HG03175 (cell line): ENCODE data around the gene ARL6IP6.
A peak's percentile ranks its signal among the peaks of the same experiment; 100 is the strongest.

Experiments
- ATAC-seq: cut with Tn5 transposase; IDR thresholded peaks from one replicate; pipeline ENCODE4 v1.9.1; 2021; ENCODE audit warnings: mild to moderate bottlenecking, moderate library complexity; ENCODE audit not compliant: unreplicated experiment

The ARL6IP6 gene

DNA sequence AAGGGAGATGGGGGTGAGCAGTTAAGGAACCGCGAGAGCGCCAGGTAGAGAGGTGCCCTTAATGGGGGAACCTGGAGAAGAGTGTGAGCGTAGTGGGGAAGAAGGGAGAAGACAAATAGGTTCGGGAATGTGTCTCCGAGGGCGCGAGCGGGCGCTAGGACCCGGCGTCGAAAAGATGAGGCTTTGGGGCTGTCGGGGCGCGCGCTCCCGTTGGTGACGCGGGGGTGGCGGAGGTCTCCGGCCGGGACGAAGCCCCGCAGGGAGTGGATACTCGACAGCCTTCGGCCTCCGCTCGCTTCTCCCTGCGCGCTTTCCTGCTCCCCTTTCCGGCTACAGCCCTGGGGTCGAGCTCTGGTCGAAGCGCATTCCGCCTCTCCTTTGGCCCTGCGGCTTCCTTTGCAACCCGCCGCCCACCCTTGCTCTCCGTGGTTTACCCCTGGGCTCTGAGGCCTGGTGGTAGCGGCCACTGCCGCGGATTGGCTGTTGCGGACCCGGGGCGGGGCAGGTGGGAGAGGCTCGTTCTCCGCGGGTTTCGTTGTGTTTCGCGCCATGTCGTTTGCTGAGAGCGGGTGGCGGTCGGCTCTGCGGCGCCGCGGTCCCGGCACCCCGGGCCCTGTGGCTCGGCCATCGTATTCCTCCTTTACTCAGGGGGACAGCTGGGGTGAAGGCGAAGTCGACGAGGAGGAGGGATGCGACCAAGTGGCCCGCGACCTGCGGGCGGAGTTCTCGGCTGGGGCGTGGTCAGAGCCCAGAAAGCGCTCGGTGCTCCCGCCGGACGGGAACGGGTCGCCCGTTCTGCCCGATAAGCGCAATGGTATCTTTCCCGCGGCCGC is at the start of gene ARL6IP6:
ARL6IP6 (plus strand) TSS at position 545 of the 833 bp plus-strand sequence; CDS start at position 550, 5 bp downstream.
- peak; percentile 74 for ATAC-seq

DNA sequence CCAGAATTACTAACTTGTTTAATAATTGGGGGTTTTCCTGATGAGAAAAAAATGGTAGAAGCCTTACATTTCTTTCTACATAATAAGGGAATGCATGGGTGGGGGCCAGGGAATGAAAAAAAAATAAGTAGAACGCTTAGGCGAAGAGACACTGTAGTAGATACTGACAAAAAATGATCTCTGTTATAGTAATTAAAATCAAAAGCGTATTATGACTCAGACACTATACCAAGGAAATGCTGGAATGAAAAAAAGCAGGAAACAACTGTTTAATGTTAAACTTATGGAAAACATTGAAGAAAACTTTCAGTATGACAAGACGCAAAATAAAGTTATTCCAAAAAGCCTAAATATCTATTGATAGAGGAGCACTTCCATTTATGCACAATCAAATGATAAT is 44.1 kb upstream of the ARL6IP6 start:
- ATAC-seq = no peak

DNA sequence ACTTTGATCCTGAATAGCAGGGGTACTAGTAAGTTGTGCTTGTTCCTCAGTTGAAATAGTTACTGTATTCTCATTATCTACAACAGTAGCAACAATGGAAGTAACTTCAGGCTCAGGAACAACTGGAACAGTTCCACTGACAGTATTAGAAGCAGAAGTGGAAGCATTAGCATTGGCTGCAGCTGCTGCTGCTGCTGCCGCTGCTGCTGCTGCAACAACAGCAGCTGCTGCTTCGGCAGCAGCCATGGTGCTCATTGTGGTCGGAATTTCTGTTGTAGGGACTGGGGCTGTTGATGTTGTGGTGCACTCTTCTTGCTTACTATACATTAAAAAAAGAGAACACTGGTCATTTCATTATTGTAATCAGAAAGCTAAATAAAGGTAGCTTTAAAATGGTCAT is 42.0 kb upstream of the ARL6IP6 start:
- ATAC-seq = no peak

DNA sequence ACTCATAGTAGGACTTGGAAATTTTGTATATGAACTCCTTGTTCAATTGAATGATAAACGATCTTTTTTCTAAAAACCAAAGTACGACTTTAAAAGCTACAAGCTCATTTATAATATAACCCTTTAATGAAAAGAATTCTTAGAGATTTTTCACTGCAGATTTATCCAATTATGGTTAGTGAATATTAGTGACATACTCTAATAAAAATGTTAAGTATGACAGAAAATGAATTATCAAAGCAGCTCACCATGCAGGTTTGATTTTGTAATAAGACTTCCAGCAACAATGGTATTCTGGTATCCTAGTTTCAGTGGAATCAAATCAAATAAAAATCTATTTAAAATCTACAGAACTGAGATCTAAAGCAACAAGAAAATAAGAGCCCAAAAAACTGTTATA is 39.6 kb upstream of the ARL6IP6 start:
- no peak for ATAC-seq

DNA sequence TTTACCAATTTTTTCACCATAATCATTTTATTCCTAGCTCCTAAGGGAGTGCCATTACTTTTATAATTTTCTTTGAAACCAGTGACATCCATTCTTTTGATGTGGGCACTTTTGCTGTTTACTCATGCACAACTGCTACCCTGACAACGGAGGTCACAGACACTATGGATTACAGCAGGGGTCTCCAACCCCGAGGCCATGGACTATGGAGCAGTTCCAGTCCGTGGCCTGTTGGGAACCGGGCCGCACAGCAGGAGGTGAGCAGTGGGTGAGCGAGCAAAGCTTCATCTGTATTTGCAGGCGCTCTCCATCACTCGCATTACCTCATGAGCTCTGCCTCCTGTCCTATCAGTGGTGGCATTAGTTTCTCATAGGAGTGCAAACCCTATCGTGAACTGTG is 35.8 kb upstream of the ARL6IP6 start:
- ATAC-seq = no peak

DNA sequence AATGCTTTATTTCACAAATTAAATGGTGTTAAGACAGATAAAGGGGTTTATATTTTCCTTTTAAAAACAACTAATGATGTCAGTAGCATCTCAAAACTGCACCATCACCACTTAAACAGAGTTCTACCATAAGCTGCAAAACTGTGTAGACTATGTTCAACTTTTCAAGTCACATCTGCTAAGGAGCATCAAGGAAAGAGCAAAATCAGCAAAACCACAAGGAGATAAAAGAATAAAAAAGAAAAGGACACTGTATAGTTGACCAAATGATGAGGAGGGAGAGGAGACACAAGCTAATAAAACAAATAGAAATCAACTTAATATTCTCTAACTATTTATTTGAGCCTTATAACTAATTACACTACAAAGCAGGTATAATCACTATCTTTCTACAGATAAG is 35.0 kb upstream of the ARL6IP6 start:
- no peak for ATAC-seq

DNA sequence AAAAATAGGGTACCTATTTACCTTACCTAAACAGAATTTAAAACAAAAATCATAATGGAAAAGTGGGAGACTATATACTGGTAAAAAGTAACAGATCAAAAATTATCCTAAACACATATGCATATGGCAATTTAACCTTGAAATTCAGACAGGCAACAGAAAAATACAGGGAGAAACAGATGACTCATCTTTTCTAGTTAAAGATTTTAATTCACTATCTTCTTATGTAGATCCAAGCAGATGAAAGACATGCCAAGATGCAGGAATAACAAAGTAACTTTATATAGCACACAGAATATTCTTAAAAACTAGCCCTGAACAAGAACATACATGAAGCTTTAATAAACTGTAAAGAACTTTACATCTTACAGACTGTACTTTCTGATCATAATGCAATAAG is 32.1 kb upstream of the ARL6IP6 start:
- no peak for ATAC-seq

DNA sequence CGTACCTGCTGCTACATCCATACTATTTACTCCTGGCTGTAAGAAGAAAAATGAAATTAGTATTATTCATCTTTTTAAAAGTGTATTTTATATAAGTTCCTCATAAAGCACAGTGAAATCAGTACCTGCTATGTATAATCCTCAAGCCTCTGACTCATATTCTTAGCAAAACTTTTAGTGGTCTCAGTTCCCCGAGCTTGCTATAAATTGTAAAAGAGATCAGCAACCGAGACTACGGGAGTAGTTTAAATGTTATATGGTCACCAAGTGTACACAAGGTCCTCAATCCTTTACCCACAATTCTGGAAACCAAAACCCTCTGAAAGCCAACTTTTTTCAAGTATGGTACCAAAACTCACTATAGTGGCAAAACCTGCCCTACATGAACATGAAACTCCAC is 25.4 kb upstream of the ARL6IP6 start:
- ATAC-seq = peak; percentile 84

DNA sequence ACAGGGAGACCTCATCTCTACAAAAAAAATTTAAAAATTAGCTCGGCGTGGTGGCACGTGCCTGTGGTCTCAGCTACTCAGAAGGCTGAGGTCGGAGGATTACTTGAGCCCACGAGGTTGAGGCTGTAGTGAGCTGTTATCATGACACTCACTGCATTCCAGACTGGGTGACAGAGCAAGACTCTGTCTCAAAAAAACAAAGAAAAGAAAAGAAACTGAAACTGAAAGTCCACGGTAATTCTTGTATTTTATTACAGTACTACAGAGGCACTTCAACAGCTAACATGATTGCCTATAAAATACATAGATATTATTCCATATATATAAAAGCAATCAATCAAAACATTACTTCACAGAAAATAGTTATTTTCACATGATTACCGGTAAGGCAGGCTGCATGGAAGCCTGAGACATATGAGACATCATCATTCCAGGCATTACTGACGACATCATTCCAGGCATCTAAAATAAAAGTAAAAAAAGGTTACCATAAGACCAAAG is 24.2 kb upstream of the ARL6IP6 start:
- ATAC-seq = peak; percentile 52

DNA sequence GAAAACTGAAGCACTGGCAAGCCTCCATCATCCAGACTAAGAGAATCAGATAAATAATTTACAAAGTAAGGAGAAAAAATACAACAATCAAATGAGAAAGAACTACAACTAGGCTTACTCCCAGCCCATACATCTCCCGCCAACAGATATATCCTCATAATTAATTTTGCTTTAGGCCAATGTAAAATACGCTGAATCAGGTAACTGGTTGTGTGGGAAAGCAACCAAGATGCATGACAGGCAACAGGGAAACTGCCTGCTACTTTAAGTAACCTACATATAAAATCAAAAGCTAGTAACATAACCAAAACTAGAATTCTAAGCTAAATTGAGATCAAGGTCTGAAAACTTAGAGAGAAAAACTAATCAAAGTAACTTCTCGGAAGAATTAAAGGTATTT is 22.7 kb upstream of the ARL6IP6 start:
- no peak for ATAC-seq

DNA sequence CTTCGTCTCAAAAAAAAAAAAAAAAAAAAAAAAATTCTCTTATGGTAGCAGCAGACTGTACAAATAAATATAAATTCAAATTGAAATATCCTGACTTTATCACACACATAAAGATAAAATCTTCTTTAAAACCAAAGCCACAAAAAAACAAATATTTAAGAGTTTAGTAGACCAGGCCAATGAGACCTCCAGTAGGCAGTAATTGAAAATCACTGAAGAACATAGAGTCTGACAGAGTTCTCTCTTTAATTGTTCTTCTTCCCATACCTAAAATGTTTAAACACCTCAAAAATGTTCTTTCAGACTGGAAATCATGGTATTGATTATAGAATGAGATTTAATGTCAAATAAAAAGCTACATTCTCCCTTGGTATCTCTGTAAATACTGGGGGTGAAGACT is 21.9 kb upstream of the ARL6IP6 start:
- no peak for ATAC-seq

DNA sequence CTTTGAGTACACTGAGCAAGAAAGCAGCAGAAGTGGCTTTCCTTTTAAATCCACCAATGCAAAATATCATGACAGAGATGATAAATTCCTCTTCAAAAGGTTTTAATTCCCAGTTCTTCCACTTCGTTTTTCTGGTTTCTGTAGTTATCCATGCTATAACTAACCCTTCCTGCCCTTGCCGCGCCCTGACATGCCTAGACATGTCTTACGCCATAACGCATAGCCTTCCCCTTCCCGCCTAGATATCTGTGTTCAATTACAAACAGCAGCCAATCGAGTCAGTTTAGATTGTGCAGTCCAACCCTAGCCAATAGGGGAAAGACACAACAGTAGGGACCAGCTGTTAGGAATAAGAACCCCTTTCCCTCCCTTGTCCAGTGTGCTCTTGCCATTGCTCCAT is 17.2 kb upstream of the ARL6IP6 start:
- ATAC-seq = no peak

DNA sequence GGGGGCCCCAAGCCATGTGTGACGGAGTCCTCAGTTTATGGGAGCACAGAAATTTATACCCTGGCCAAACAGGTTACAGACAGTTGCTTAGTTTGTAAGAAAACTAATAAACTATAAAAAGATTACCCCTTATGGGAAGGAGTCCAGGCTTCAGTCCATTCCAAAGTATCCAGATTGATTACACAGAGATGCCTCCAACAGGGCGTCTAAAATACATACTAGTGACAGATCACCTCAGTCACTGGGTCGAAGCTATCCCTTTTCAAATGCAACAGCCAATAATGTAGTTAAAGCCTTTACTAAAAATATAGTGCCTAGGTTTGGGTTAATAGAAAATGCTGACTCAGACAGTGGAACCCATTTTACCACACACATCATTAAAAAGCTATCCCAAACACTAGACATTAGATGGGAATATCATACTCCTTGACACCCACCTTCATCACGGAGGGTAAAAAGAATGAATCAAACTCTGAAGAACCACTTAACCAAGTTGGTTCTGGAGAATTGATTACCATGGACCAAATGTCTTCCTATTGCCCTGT is 11.9 kb upstream of the ARL6IP6 start:
- ATAC-seq = no peak

DNA sequence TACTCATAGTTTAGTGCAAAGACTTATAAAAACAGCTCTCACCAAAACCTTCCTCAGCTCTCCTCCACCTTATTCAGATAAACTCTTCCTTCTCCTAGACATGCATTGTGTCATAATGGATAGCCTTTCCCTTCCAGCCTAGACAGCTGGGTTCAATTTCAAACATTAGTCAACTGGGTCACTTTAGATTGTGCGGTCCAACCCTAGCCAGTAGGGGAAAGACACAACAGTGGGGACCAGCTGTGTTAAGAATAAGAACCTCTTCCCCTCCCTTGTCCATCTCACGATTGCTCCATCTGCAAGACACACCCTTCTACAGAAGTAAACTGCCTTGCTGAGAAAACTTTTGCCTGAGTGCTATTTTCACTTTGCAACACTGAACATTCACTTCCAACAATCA is 9.7 kb upstream of the ARL6IP6 start:
- no peak for ATAC-seq

DNA sequence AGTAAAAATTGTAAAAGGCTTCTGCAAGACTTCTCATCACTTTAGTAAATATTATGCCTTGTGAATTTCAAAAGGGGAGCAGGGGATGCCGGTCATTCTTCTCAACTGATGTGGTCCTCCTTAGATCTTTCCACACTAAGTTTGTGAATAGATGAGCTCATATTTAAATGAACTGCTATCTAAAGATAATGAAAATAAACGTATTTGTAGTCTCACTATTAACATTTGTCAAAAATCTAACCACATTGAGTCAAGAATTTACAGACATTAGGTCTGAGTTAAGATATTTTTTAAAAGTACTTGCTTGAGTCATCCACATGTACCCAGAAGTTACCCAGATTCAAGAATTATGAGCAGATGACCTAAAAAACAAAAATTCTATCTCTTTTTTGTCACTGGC is 7.7 kb upstream of the ARL6IP6 start:
- ATAC-seq = no peak

DNA sequence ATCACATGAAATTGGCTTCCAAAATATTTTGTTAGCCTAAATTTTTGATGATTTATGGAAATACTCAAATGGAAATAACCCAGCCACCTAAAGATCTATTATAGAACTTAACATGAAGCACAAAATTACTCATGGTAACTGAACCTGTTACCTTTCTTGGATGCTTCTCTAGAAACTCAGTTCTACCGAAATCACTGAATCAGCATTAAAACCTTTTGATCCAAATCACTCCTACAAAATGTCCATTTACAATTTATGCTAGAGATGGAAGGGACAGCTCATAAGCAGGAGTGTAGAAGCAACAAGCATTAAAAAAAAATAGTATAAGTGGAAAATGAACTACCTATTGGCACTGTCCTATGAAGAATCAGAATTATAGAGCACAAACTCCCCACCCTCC is 3.3 kb upstream of the ARL6IP6 start:
- ATAC-seq = no peak

DNA sequence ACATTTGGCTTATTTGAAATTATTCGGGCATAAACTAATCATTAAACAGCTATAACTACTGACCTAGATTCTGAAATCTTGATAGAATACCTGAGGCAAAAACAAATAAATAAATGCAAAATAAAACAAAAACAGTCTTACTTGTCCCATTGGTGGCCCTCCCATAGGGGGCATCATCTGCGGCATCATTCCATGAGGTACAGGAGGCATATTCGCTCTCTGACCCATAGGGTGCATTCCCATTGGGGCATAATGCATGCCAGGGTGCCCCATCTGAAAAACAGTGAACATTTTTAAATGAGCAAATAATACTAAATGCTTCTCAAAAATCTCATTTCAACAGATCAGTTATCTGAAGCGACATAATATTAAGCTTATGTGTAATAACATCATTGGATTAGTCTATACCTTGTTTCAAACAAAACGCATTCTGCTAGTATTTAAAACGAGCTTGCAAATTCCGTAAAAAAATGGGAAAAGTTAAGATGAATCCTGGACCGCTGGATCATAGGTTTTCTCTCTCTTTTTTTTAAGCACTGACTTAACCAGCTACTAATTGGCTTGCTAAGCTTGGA is 2.5 kb upstream of the ARL6IP6 start:
- ATAC-seq = no peak

DNA sequence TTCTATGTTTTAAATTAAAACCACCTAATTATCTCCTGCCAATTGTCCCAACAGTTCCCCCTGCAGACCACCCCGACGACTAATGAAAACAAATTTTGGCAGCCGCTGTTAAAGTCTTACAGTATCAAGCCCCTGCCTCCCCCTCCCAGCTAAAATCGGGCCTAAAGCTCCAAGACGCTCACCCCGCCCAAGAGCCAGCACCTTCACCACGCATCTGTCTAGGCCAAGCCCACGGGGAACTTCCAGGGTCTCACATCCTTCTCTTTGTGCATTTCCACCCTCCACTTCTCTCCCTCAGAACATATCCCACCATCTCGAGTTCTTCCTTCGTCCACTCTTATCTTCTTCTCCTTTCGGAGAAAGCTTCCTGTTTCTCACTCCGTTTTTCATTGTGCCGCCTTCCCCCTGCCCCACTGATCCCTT is 1.6 kb upstream of the ARL6IP6 start:
- ATAC-seq = peak; percentile 0

DNA sequence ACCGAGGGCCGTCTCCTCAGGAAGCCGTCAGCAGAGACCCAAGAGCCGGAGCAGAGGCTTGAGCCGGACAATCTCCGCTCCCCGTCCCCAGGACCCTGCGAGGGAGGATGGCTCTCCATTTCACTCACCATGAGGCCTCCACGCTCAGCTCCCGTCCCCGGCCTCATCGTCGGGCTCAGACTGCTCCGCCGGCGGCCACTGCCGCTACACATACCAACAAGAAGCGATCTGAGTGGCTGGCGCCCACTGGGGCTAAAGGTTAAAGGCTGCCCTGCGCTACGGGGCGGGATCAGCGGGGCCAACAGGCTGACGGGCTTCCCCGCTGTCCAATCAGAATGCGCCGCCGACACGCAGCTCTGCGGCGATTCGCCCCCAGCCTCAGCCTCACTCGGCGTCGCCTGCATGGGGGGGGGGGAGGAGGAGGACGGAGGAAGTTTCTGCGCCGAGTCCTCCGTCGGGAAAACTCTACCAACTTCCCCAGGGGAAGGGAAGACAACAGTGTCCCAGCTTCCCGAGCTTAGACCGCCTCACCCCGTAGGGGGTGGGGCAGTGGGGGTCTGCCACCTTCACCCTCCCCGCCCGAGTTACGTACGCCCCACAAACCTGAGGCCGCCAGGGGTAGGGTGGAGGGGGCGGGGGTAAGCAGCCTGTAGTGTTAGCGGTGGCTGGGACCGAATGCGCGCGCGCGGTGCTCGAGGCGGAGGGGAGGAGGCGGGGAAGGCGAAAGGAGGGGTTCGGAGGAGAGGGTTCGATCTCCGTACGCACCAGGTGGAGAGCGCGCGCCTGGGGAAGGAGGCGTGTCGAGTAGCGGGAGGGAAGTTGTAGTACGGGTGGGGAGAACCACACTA is 968 bp upstream of the ARL6IP6 start, which contains the start of gene PRPF40A:
PRPF40A (minus strand) TSS at position 234 of the 848 bp plus-strand sequence; CDS start at position 212, 22 bp downstream.
- peak; percentile 68 for ATAC-seq

DNA sequence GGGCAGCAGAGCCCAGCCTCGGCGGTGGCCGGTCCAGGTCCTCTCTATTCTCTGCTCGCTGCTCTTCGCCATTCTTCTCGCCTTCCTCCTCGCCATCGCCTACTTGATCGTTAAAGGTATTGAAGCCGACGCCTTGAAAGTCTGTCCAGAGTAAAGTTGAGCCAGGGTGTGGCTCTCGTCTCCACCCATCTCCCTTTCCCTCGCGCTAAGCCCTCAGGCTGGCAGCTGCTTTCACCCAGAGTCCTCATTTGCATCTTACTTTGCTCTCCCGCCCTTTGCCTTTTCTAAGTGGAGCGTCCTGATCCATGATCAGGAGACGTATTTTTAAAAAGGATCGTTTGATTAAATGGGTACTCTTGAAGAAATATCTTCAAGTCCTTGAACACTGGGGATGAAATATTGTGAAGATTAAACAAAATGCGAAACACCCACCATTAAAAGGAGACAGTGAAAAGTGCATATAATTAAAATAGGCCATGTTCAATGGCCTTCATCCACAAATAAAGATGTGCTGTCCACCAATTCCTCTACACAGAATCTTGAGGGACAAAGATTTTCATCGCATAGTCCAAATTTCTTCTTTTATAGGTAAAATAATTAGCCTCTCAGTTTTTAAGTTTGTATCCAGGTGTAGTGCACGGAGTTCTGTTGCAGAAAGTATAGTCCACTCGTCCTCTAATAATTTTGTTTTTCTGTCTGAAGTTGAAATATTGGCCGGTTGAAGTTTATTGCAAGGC is 657 bp downstream of the ARL6IP6 start:
- ATAC-seq = peak; percentile 26
